Esophagus muscularis mucosa (tissue), 4 donors: ENCODE results near the gene ADGRG1. TPM values are rescaled to one million over a fixed set of nuclear protein-coding genes. Genes with fewer than 3 reads are reported as not detected.

Source experiments
- DNase-seq: peaks from one replicate; pipeline ENCODE4 v3.0.0-alpha.2; 2017; ENCODE audit errors: extremely low spot score
- H3K27ac ChIP-seq, 4 donors: fragments of 200-600 bp; sonication (generic); replicated peaks in 1 of 4; 1 replicate in 3 of 4; 2 replicates in 1 of 4; pipeline ENCODE4 v1.5.1; 2016 to 2019; ENCODE audit warnings: mild to moderate bottlenecking in 1 of 4
- H3K27me3 ChIP-seq, 4 donors: fragments of 200-600 bp; sonication (generic); one replicate each; pipeline versions ENCODE4 v1.5.1 to v1.6.0; 2016 to 2019
- H3K36me3 ChIP-seq, 4 donors: fragments of 200-600 bp; sonication (generic); one replicate each; pipeline ENCODE4 v1.5.1; 2016 to 2019
- H3K4me1 ChIP-seq, 4 donors: fragments of 200-600 bp; sonication (generic); one replicate each; pipeline ENCODE4 v1.5.1; 2016 to 2019
- H3K4me3 ChIP-seq, 4 donors: fragments of 200-600 bp; sonication (generic); 1 replicate in 2 of 4; 2 replicates in 2 of 4; pipeline ENCODE4 v1.5.1; 2016 to 2019; ENCODE audit warnings: mild to moderate bottlenecking in 4 of 4, moderate library complexity in 1 of 4
- H3K9me3 ChIP-seq, 4 donors: fragments of 200-600 bp; sonication (generic); 1 replicate in 3 of 4; 2 replicates in 1 of 4; pipeline ENCODE4 v1.5.1; 2016 to 2019
- CTCF ChIP-seq, 3 experiments: fragments of 200-600 bp in 2 of 3; fragments of 450-650 bp in 1 of 3; sonication (generic) in 2 of 3; IDR thresholded peaks; one replicate each; pipeline ENCODE4 v1.5.1; 2017 to 2019; ENCODE audit warnings: antibody characterized with exemption in 3 of 3, mild to moderate bottlenecking in 2 of 3, moderate library complexity in 1 of 3
- EP300 ChIP-seq: sonication (generic); formaldehyde crosslinking; IDR thresholded peaks from one replicate; pipeline ENCODE4 v1.6.1; 2017; ENCODE audit warnings: antibody characterized with exemption
- POLR2A ChIP-seq: fragments of 450-650 bp; IDR thresholded peaks from one replicate; pipeline ENCODE4 v1.6.1; 2017; ENCODE audit warnings: antibody characterized with exemption, moderate library complexity, mild to moderate bottlenecking, low read depth
- POLR2AphosphoS5 ChIP-seq, 2 donors: sonication (generic); formaldehyde crosslinking; IDR thresholded peaks; one replicate each; pipeline ENCODE4 v1.6.1; 2017; ENCODE audit warnings: antibody characterized with exemption in 2 of 2
- WGBS: methylation state at CpG from one replicate; pipeline ENCODE4 v1.1.5; 2018; 5-methylcytosine and 5-hydroxymethylcytosine counted together
- intact Hi-C: fragments of 100-400 bp; cut with DNase I; formaldehyde crosslinking; loops from one replicate; pipeline ENCODE4 v1.15.1; 2023
- total RNA-seq, 4 donors: library from RNA; depleted of rRNA; stranded (reverse); fragments of >200 nt; gene quantifications; one replicate each; pipeline versions ENCODE4 v1.1.0 to v1.2.1, GENCODE V29; 2016

ADGRG1 gene
- total RNA-seq, 4 donors from 2014 or later = 17.4 to 21.4 (median 19.1) TPM

GRCh38 chr16:57643910-57644309 lies 15.5 kb downstream of the ADGRG1 start:
- 69% methylated on average over 9 of the region's 9 CpGs for WGBS
- H3K4me1 ChIP-seq = peaks cover 28 to 62% (median 46%) of the 10 kb centered on the region in 4 donors
- no peak for TF ChIP-seq POLR2A
- no peak for TF ChIP-seq CTCF (IDR thresholded peaks at IDR 0.05)
- TF ChIP-seq EP300 = no peak
- TF ChIP-seq POLR2AphosphoS5 (IDR thresholded peaks at IDR 0.05) = no peak

GRCh38 chr16:57644383-57645014 lies 16.1 kb downstream of the ADGRG1 start:
- intact Hi-C loops = loop anchor here (5.0 kb wide), 2 partner anchors 52 to 67 kb away; no protein-coding TSS in a partner anchor
- 86% methylated on average over 11 of the region's 11 CpGs for WGBS
- Histone ChIP-seq H3K27me3 (peaks cover 0 to 41% (median 0%) of the 10 kb centered on the region in 4 donors), H3K9me3 (no peaks in the 10 kb centered on the region), H3K4me3 (no peak overlapping the region), H3K4me1 (peaks cover 24 to 60% (median 41%) of the 10 kb centered on the region in 4 donors), H3K27ac (no peak overlapping the region), H3K36me3 (peaks cover 0 to 12% (median 0%) of the 10 kb centered on the region in 4 donors)
- TF ChIP-seq CTCF (IDR thresholded peaks at IDR 0.05) = no peak
- TF ChIP-seq POLR2AphosphoS5 (IDR thresholded peaks at IDR 0.05) = no peak
- DNase-seq = no peak

More at GRCh38 chr16:57643910-57644309, 15.5 kb downstream of the ADGRG1 start:
- intact Hi-C loops = no loop called here
- H3K36me3 ChIP-seq = peaks cover 0 to 12% (median 0%) of the 10 kb centered on the region in 4 donors
- no peak for DNase-seq
- peaks cover 0 to 41% (median 0%) of the 10 kb centered on the region in 4 donors for H3K27me3 ChIP-seq
- no peaks in the 10 kb centered on the region for H3K9me3 ChIP-seq
- no peak overlapping the region for H3K4me3 ChIP-seq
- peak overlapping the region in 2 of 4 donors; percentile 19 to 55 for H3K27ac ChIP-seq

- TF ChIP-seq POLR2AphosphoS5 (IDR thresholded peaks at IDR 0.05) (no peak), EP300 (no peak), CTCF (IDR thresholded peaks at IDR 0.05) (no peak)
- Histone ChIP-seq H3K27me3 (peaks cover 0 to 47% (median 0%) of the 10 kb centered on the region in 4 donors), H3K36me3 (peaks cover 0 to 15% (median 0%) of the 10 kb centered on the region in 4 donors), H3K4me3 (no peak overlapping the region), H3K9me3 (no peaks in the 10 kb centered on the region), H3K4me1 (peaks cover 24 to 54% (median 38%) of the 10 kb centered on the region in 4 donors), H3K27ac (peak overlapping the region; percentile 10 to 68 (median 44))
- WGBS = 38% methylated on average over 2 of the region's 10 CpGs
- DNase-seq = no peak
- intact Hi-C loops = loop anchor here (5.0 kb wide), 2 partner anchors 53 to 68 kb away; no protein-coding TSS in a partner anchor
Measured at GRCh38 chr16:57645169-57645568, 16.7 kb downstream of the ADGRG1 start.

GRCh38 chr16:57645691-57646387 lies 17.4 kb downstream of the ADGRG1 start:
- intact Hi-C loops = loop anchor here (5.0 kb wide), 2 partner anchors 54 to 69 kb away; no protein-coding TSS in a partner anchor
- TF ChIP-seq POLR2AphosphoS5 (IDR thresholded peaks at IDR 0.05) = peak in 1 of 2 donors; percentile 27
- no peak for TF ChIP-seq EP300
- TF ChIP-seq CTCF (IDR thresholded peaks at IDR 0.05) = no peak
- Histone ChIP-seq H3K27me3 (peaks cover 0 to 51% (median 0%) of the 10 kb centered on the region in 4 donors), H3K9me3 (no peaks in the 10 kb centered on the region), H3K4me3 (no peak overlapping the region), H3K27ac (peak overlapping the region; percentile 55 to 68 (median 60)), H3K36me3 (peaks cover 0 to 19% (median 0%) of the 10 kb centered on the region in 4 donors), H3K4me1 (peaks cover 24 to 48% (median 38%) of the 10 kb centered on the region in 4 donors)
- WGBS = 45% methylated on average over 23 of the region's 24 CpGs
- DNase-seq = no peak
